PC-3 (cell line): ENCODE measurements around the gene SPEF1. TPM values are rescaled to one million over a fixed set of nuclear protein-coding genes. Genes with fewer than 3 reads are reported as not detected.

Experiments used
- ATAC-seq: fragments of 200-7000 bp; cut with Tn5 transposase; 2 replicates; pipeline ENCODE4 v1.9.1; 2020; ENCODE audit warnings: mild to moderate bottlenecking, moderate library complexity
- BruUV-seq: library from RNA; stranded (reverse); fragments of 400-500 nt; replicated peaks from 2 replicates; lab custom pipeline; 2021; lab: Mats Ljungman, UMichigan
- CTCF ChIA-PET: fragments of 300-600 bp; sonication (Branson Sonifier 250); formaldehyde crosslinking; loops from one replicate; lab custom pipeline; 2022; ENCODE audit warnings: antibody characterized with exemption; lab: Charles Lee
- POLR2A ChIA-PET: fragments of 300-600 bp; sonication (Branson Sonifier 250); formaldehyde crosslinking; loops from one replicate; lab custom pipeline; 2022; ENCODE audit warnings: antibody characterized with exemption; ENCODE audit not compliant: unreplicated experiment; lab: Charles Lee
- DNase-seq: peaks from one replicate; pipeline ENCODE4 v3.0.0-alpha.2; 2015
- H2AFZ ChIP-seq: fragments of 300-600 bp; sonication (generic); 2 replicates; pipeline ENCODE4 v1.6.0; 2016; ENCODE audit warnings: antibody characterized with exemption, low read length
- H3F3A ChIP-seq: fragments of 300-600 bp; sonication (generic); one replicate; pipeline ENCODE4 v1.6.0; 2017; ENCODE audit warnings: antibody characterized with exemption, low read length, control low read depth, mild to moderate bottlenecking; ENCODE audit not compliant: unreplicated experiment
- H3K27ac ChIP-seq: fragments of 300-600 bp; sonication (generic); 2 replicates; pipeline ENCODE4 v1.5.1; 2016; ENCODE audit warnings: mild to moderate bottlenecking, low read length
- H3K27me3 ChIP-seq: fragments of 300-600 bp; sonication (generic); 2 replicates; pipeline ENCODE4 v1.6.1; 2016; ENCODE audit warnings: low read length, mixed read lengths
- H3K36me3 ChIP-seq: fragments of 300-600 bp; sonication (generic); 2 replicates; pipeline ENCODE4 v1.6.1; 2016; ENCODE audit warnings: low read depth, mixed run types, low read length, mixed read lengths
- H3K4me1 ChIP-seq: fragments of 300-600 bp; sonication (generic); 2 replicates; pipeline ENCODE4 v1.5.1; 2016; ENCODE audit warnings: low read length; ENCODE audit not compliant: insufficient read depth
- H3K4me2 ChIP-seq: fragments of 300-600 bp; sonication (generic); 2 replicates; pipeline ENCODE4 v1.6.0; 2016; ENCODE audit warnings: low read length
- H3K4me3 ChIP-seq: fragments of 300-600 bp; sonication (generic); 2 replicates; pipeline ENCODE4 v1.5.1; 2016; ENCODE audit warnings: mild to moderate bottlenecking, low read length, mixed read lengths
- H3K79me2 ChIP-seq: fragments of 300-600 bp; sonication (generic); 2 replicates; pipeline ENCODE4 v1.6.1; 2017; ENCODE audit warnings: low read length, mixed read lengths
- H3K9ac ChIP-seq: fragments of 300-600 bp; sonication (generic); 2 replicates; pipeline ENCODE4 v1.6.0; 2016; ENCODE audit warnings: mild to moderate bottlenecking, low read length
- H3K9me2 ChIP-seq: fragments of 300-600 bp; sonication (generic); replicated peaks from 2 replicates; pipeline ENCODE4 v1.6.1; 2016; ENCODE audit warnings: mixed run types, low read length, mixed read lengths
- H3K9me3 ChIP-seq: fragments of 300-600 bp; sonication (generic); 2 replicates; pipeline ENCODE4 v1.6.1; 2016; ENCODE audit warnings: low read length, mixed read lengths
- H4K20me1 ChIP-seq: fragments of 300-600 bp; sonication (generic); 2 replicates; pipeline ENCODE4 v1.6.1; 2016; ENCODE audit warnings: low read length, mixed read lengths
- EZH2 ChIP-seq: fragments of 300-600 bp; sonication (generic); IDR thresholded peaks from one replicate; pipeline ENCODE4 v1.6.1; 2017; ENCODE audit warnings: antibody characterized with exemption, mild to moderate bottlenecking, low read length; ENCODE audit not compliant: unreplicated experiment
- EZH2phosphoT487 ChIP-seq: fragments of 300-600 bp; sonication (generic); IDR thresholded peaks from 2 replicates; pipeline ENCODE4 v1.6.1; 2018; ENCODE audit warnings: mild to moderate bottlenecking, antibody characterized with exemption, low read length, borderline replicate concordance
- intact Hi-C: fragments of 100-400 bp; cut with micrococcal nuclease; formaldehyde crosslinking; loops from 2 replicates; pipeline ENCODE4 v1.9.0; 2023
- total RNA-seq: library from RNA; depleted of rRNA; stranded (reverse); fragments of >200 nt; gene quantifications from 2 replicates; pipeline ENCODE4 v1.2.3, GENCODE V29; 2014
- TF ChIP-seq, protein P1 (sequence below): fragments of 300-600 bp; sonication (generic); conservative IDR thresholded peaks from 2 replicates; pipeline ENCODE4 v1.5.1; 2017; ENCODE audit warnings: antibody characterized with exemption, low read depth, mild to moderate bottlenecking, low read length

SPEF1 gene
- total RNA-seq, 1 experiment from 2014 or later, result 2.0 TPM

DNA sequence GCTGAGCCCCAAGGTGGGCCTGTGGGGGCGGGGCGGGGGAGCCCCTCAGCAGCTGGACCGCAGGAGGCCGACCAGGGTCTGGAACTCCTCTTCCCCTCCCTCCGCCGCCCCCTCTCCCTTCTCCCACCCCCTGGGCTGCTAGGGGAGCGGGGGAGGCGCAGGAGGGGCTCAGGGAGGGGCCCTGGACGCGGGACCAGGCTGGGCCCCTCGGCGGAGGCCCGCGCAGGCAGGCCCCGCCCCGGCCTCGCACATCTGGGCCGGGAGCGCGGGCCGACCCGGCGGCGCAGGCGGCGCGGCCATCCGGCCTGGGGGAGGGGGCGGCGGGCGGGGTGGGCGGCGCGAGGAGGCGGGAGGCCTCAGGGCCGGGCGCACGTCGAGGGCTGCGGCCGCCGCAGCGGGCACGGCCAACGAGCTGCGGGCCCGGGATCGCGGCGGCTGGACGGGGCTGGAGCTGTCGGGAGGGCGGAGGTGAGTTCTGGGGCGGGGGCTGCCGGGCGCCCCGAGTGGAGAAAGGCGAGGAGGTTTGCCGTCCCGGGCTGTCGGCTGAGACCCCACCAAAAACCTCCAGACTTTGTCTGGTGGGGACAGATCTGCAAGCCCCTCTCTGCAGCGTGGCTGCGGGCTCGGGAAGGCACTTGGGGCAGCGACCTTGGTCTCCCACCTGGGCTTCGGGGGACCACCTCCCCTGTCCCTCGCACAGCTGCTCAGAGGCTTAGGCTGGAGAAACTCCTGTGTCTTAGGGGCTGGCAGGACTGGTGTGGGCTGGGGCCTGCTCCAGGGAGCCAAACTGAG, 48.7 kb downstream of the SPEF1 start, which contains the start of gene HSPA12B:
HSPA12B (plus strand) TSS at position 359 of the 792 bp plus-strand sequence. CDS start 5,990 bp downstream, outside the sequence.
- Histone ChIP-seq H3K9me2 (no peaks in the 10 kb centered on the region), H3K4me3 (no peak within 1 kb of the TSS), H3K4me1 (peaks cover 15% of the 10 kb centered on the region), H3K9me3 (no peaks in the 10 kb centered on the region), H3K9ac (no peak within 1 kb of the TSS), H4K20me1 (no peaks in the 10 kb centered on the region), H3K4me2 (no peak within 1 kb of the TSS), H3K36me3 (no peaks in the 10 kb centered on the region), H3K27ac (no peak within 1 kb of the TSS), H3K27me3 (no peaks in the 10 kb centered on the region), H3K79me2 (no peaks in the 10 kb centered on the region), H2AFZ (no peak within 1 kb of the TSS), H3F3A (no peaks in the 10 kb centered on the region)
- CTCF ChIA-PET, result no interaction called here
- no peak for ATAC-seq
- POLR2A ChIA-PET, result no interaction called here
- BruUV-seq, result no TSS peak
- TF ChIP-seq EZH2 (no peak), EZH2phosphoT487 (no peak)
- TF ChIP-seq, protein P1, sequence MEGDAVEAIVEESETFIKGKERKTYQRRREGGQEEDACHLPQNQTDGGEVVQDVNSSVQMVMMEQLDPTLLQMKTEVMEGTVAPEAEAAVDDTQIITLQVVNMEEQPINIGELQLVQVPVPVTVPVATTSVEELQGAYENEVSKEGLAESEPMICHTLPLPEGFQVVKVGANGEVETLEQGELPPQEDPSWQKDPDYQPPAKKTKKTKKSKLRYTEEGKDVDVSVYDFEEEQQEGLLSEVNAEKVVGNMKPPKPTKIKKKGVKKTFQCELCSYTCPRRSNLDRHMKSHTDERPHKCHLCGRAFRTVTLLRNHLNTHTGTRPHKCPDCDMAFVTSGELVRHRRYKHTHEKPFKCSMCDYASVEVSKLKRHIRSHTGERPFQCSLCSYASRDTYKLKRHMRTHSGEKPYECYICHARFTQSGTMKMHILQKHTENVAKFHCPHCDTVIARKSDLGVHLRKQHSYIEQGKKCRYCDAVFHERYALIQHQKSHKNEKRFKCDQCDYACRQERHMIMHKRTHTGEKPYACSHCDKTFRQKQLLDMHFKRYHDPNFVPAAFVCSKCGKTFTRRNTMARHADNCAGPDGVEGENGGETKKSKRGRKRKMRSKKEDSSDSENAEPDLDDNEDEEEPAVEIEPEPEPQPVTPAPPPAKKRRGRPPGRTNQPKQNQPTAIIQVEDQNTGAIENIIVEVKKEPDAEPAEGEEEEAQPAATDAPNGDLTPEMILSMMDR, result no peak
- intact Hi-C loops, result no loop called here
- DNase-seq, result no peak

GRCh38 chr20:3731944-3732326, 49.3 kb downstream of the SPEF1 start:
- Histone ChIP-seq H3K27ac (no peak overlapping the region), H3K4me1 (peaks cover 20% of the 10 kb centered on the region), H3F3A (no peaks in the 10 kb centered on the region), H3K4me2 (no peak overlapping the region), H3K9me2 (no peaks in the 10 kb centered on the region), H3K27me3 (no peaks in the 10 kb centered on the region), H3K36me3 (no peaks in the 10 kb centered on the region), H3K9ac (no peak overlapping the region), H3K79me2 (no peaks in the 10 kb centered on the region), H3K4me3 (no peak overlapping the region), H3K9me3 (no peaks in the 10 kb centered on the region), H4K20me1 (no peaks in the 10 kb centered on the region), H2AFZ (no peak overlapping the region)
- no peak for ATAC-seq
- no peak for DNase-seq
- no TSS peak for BruUV-seq
- ChIA-PET POLR2A (no interaction called here), CTCF (no interaction called here)
- intact Hi-C loops, result no loop called here
- TF ChIP-seq EZH2phosphoT487 (no peak), EZH2 (no peak)
- TF ChIP-seq, protein P1, result no peak
